Activated T-helper 1 cell treated with anti-CD3 and anti-CD28 coated beads, Interleukin-2, amount 50 U/mL, for 16 hours (primary cell): Measurements from ENCODE around the gene LYPD6.

ENCODE experiments used
- DNase-seq, 2 donors: peaks; one replicate each; pipeline ENCODE4 v3.0.0-alpha.2; 2020; ENCODE audit warnings: low read depth in 1 of 2, low spot score in 1 of 2

The LYPD6 gene

DNA sequence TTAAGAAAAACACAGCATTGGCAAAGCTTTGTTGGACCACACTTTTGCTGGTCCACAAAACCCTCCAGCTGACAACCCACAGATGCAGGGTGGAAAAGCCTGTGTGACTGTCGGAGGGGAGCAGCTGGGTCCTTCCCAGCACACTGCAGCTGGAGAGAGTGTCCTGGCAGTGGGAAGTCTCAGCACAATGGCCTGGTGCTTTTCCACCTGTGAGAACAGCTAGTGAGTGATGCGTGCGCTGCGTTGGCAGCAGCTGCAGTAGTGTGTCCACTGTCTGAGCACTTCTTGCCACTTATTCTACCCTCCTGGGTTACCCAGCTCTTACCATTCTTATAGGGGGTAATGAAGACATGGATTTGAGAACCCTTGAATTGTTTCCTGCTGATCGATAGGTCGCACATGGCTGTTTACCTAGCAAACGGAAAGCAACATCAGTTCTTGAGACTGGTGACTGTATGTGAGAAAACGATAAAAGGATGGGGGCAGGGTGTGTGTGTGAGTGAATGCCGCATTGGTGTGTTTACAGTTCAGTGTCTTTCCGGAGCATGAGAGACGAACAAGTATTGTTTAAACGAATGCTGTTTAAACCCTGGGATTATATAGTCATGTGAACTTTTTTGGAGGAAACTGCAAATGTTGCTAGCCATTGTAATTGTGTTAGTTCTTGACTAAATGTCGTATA is 69.7 kb downstream of the LYPD6 start:
- no peak for DNase-seq

DNA sequence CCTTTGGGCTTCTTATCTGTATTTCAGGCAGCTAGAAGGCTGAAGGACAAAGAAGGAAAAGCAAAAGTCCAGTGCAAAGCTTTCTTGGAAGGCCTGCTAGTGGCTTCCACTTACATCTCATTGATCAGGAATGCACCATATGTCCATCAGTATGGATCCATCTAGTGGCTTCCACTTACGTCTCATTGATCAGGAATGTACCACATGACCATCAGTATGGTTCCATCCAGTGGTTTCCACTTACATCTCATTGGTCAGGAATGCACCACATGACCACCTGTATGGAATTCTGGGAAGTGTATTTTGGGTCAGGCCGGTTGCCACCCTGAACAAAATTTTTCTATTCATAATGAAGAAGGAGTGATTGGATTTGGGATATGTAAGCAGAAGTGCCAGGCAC is 70.6 kb downstream of the LYPD6 start:
- no peak for DNase-seq

DNA sequence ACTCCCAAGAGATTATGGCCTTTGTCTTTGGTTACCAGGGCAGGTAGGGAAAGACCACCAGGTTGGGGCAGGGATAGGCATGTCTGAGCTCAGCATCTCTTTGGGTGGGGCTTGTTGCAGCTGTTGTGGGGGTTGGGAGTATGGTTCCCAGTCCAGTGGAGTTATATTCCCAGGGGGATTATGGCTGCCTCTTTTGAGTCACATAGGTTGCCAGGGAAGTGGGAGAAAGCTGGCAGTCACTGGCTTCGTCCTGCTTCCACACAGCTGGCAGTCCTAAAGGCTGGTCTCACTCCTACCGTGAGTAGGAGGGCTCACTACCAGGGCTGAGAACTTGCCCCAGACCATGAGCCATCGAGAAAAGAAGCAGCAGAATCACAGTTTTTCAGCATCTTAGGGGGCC is 79.1 kb downstream of the LYPD6 start:
- DNase-seq: no peak

DNA sequence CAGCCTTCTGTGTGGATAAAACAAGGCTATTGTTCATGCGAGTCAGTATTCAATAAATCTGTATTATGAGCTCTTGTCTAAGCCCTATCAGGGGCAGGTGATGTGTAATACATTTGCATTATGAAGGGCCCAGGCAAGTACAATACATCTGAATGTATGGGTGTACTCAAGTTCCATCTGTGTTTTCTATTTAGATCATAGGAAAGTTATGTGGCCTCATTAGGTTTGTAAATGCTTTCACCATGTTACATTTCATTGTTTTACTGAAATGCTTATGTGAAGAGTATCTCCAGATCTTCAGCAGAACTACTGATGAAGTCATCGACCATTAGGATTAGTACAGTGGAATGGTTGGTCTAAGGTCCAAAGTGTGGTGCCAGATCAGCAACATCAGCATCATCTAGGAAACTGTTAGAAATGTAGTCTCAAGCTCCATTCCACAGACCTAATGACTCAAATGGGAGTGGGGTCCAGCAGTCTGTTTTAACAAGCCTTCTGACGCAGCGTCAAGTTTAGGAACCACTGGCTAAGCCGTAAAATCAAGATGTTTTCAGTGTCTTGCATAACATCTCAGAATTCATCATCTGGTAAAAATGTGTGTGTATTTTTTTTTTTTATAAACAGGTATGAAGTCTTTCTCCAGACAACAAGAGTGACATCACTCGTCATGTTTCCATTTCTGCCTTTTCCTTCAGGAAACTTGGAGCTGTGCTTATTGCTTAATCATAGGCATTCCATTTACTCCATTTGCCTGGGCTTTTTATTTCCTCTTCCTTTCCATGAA is 80.5 kb downstream of the LYPD6 start:
- DNase-seq: no peak

DNA sequence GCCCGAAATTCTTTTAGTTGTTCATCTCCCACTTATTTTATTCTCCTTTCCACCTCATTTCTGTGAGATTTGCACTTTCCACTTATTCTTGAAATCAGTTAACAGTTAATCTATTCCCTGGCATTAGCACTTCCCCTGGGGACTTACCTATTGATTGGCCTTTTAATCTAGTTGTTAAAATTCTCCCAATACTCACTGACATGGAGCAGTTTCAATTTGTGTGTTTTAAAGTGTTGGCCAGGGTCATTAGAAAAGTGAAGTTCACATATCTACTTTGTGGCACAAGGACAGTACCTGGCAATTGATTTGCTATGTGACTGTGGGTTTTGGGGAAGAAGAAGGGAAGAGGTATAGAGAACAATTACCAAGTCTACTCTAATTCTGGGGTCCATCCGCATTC is 83.1 kb downstream of the LYPD6 start:
- no peak for DNase-seq

DNA sequence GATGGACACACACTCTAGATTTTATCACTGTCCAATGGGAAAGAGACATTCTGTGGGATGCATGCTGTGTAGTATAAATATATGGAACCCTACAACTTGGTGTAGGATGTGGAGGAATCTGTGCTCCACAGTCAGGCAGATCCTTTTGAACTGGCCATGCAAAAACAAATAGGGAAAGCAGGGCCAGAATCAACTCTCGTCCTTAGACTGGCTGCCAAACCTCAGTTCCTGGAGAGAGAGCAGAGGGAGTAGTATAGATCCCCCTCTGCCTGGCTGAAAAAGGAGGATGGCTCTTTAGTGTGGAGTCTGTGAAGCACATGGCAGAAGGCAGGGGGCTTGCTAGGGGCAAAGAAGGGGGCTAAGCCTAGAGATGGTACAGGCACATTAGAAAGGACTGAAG is 84.7 kb downstream of the LYPD6 start:
- DNase-seq: no peak

DNA sequence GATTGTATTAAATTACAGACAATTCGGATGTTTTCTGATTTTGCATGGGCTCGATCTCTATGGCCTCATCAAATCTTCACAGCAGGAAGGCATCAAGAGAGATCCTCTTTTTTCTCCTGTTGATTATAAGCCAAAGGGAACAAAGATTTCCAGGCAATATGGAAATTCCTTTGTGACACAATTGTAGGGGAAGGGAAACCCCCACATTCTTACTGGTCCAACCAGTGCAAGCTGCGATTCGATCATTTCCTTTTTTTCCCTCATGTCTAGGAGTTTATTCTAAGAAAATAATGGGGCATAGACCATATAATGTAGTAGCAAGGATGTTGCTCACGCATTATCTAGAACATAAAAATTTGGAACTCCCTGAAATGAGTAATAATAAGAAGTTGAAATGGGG is 87.7 kb downstream of the LYPD6 start:
- DNase-seq: no peak

DNA sequence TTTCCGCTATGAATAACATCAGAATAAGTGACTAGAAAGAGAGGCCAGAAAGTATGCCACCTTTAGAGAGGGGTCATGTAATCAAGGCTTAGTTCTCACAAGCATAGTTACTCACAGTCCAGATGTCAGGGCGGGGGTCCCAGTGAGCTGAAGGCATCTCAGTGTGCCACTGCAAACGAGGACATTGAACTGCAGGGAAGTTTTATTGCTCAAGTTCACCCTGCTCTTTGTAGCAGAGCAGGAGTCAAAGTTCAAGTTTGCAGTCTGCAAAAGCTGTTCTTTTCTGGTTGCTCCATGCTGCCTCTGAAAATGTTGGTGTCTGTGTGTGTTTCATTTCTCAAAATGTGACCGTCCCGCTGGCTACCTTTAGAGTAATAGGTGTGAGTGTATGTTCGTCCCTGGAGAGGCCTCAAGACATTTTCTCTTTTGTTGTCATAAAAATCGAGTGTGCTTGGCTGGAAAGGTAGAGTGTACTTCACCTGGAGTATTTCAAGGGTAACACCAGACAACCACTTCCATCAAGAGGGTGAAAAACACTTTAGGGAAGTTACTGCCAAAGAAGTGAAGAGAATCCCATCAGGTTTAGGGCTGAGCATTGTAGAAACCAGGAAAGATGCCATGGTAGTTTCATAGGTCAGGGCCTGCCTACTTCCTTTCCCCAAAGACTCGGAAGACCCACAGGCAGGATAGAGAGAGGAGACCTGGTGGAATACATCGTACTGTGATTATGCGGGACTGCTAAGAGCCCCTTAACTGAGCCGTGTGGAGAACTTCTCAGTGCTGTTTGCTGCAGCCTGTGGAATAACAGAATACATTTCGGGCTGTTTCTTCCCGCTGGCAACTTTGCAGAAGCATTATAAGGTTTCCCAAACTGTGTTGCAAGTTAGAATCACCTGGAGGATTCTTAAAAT is 89.9 kb downstream of the LYPD6 start:
- DNase-seq: no peak

DNA sequence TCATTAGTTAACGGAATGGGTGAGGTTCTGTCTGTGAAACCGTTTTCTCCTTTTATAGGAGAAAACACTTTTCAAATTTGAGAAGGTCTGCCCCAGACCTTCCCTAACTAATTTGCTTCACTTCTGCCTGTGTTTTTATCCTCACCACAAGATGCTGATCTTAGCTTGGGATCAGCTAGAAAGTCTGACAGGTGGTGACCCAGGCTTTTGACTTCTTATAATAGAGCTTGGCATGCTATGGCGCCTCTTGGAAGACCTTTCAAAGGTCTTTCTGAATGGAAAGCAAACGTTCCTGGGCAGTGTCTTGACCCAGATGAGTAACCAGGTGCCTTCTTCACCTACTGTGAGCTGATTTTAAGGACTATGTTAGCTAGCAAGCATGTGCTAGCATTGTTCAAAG is 91.4 kb downstream of the LYPD6 start:
- DNase-seq: no peak

DNA sequence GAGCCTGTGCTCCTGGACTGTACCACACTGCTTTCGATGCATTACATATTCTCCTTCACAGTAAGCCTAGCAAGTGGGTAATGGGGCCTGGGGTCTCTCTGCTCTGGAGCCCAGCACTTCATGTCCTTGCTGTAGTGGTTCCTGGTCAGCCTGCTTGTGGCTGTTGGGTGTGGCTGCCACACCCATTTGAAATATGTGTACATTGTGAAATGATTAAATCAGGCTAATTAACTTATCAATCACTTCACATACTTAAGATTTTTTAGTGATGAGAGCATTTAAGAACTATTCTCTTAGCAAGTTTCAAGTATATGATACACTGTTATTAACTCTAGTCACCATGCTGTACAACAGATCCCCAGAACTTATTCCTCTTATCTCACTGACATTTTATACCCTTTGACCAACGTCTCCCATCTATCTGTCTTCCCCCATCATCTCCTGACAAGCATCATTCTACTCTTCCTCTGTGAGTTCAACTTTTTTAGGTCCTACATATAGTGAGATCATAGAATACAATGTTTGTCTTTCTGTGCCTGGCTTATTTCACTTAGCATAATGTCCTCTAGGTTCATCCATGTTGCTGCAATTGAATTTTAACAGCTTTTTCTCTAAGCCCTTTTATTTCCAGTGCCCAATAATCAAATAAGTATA is 92.1 kb downstream of the LYPD6 start:
- DNase-seq: no peak

DNA sequence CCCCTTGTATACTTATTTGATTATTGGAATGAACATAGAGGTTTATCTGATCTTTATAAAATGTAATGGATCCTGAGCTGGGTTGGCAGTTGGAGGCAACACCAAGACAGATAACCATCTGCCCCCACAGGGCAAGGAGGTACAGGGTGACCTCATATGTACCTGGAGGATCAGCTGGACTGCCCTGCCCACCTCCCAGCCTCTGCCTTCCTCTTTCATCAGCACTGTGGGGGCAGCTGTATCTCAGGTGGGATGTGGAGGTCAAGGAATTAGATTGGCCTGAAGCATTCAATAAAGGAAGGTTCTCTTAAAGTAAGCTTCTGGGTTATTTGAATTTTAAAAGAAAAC is 92.6 kb downstream of the LYPD6 start:
- DNase-seq: no peak

DNA sequence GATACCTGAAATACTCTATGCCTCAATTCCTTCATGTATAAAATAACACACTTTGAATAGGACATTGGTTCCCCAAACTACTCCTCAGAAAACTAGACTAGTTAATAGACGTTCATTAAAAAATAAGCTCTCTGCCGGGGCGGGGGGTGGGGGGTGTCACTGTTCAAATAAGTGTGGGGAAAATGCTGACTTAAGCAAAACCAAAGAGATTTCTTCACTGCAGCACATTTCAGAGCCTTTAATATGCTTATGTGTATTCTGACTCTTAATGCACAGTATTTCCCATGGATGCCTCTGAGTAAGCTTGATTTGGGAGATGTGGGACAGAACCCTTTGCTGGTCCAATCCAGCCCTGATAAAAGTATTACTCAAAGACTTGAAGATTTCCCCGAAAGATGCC is 93.2 kb downstream of the LYPD6 start:
- DNase-seq: no peak

DNA sequence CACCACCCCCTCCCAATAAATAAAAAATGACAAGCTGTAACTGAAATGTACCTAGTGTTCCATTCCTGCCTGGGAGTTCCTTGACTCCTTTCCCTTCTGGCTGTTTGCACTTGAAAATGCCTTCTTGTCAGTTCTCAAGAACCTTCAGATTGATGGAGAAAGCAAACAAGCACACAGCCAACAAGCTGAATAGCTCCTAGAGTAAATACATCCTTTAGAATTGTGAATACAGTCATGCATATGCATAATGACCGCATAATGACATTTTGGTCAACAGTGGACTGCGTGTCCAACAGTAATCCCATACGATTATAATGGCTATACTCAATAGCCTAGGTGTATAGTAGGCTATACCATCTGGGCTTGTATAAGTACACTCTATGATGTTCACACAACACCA is 97.0 kb downstream of the LYPD6 start:
- DNase-seq: no peak

DNA sequence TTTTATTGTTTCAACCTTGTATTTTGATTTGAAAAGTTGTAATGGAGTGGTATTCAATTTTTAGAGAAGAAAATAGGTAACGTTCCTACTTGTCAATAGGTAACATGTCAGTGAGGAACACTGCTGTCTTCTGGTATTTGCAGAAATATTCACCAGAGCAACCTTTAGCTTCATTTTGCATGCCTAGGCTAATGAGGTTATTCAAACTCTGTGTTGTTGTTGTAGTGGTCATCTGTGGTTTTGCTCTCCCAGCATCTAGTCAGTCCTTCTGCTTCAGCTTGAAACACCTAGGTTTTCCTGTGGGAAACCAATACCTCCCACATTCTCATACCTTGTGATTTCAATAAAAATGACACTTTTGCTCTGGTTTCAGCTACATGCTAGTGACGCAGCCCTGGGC is 98.4 kb downstream of the LYPD6 start:
- no peak for DNase-seq

DNA sequence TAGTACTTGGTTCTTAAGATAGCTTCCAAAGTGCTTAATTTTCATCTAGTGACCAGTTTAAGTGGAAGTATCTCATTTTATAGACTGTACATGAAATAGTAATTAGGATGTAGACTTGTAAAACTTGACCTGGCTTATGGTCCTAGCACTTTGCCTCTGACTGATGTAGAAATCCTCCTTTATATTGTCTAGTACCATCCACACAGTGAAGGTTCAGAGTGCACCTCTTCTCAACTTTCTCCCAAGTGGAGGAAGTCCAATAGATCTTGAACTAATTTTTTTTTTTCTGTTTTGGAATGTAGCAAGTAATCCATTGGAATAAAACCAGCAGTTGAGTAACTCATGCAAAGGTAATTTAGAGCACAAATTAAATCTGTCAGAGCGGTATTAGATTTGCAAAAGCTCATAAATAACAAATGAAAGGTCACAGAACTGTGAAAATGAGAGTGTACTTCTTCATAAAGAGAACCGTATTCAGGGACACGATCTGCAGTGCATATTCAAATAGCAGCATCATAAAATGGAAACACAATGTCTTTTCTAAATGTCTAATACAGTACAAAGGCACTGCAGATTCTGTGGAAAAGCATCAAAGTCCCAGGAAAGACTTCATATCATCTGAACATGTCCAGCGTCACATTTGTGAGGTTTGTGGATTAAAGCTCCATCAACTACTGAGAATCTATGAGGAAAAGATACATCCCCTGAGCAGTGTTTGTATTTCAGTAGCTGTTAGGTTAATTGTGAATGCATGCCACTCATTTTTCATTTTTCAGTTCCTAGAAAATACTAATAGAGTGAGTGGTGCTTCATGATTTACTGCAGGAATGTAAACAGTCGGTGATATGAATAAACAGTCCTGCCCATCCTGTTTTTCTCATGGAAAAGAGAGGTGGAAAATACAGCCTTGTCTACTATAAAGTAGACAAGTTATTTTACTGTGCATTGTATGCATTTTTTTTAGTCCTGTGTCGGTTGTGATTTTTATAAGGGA is 100.7 kb downstream of the LYPD6 start:
- DNase-seq: no peak

DNA sequence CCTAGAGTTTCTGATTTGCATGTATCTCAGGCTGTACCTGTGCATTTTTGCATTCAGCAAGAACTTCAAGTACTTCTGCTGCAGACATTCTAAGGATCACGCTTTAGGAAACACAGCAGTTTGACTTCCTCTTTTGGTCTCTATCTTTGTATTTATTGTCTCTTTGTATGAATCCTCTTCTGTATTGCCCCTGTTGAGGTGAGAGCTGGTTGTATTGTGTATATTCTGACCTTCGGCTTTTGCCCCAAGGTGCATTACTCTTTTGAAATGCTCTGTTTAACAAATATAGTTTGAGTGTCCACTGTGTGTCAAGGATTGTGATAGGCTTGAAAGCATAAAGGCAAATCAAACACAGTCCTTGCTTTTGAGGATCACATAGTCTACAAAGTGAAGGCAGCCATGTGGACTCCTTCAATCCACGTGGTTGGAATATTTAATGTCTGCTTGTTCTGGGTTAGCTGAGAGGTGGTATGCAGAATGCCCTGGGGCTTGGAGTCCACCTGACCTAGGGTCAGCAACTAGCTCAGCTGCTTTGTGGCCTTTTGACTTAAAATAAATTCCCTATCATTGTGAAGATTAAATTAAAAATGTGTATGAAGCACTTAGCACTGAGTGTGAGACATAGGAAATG is 108.1 kb downstream of the LYPD6 start:
- no peak for DNase-seq

DNA sequence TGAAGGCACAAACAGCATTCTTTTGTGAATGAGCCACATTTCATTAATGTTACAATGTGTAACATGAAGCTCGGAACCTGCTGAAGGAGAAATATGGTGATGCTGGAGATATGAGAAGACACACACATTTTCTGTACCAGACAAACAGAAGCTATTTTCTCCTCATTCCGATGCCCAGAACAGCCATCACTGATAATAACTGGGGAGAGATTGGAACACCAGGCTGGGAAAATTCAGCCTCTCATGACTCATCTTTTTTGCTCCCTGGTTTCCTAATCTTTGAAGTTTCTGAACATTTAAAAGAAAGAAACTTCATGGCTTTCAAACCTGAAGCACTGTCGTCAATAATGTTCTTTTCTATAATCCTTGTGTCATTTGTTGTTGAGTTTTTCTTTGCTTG is 110.9 kb downstream of the LYPD6 start:
- no peak for DNase-seq

DNA sequence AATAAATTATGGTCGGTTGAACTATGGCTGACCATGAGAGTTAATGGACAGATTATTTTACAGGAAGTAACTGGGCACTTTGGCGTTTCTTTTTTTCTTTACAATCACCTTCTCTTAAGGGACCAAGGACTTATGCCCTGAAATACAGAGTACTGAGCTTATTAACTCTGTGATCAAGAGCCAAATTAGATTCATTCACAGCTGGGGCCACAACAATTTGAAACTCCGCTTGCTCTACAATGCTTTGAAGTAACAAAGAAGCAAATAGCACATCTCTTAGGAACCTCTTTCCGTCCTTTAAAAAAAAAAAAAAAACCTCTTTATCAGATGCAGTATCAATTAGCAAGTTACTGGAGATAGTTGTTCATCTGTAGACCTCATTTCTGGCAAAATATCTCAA is 112.0 kb downstream of the LYPD6 start:
- no peak for DNase-seq

DNA sequence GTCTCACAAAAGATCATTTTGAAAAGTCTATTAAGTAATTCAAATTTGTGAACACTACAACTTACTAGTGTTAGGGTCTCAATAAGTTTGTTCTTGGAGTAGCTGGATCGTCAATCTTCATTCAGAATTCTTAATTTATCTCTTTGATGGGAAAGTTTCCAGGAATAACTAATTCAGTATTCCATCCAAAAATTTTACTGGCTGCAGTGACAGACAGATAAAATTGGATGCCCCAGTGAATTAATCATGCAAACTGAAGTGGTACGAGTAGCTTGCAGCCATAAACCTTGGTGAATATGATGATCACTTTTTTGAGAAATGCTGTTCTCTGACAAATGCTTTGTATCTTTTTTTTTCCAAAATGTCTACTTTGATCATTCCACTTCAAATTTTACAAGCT is 112.8 kb downstream of the LYPD6 start:
- DNase-seq: no peak

DNA sequence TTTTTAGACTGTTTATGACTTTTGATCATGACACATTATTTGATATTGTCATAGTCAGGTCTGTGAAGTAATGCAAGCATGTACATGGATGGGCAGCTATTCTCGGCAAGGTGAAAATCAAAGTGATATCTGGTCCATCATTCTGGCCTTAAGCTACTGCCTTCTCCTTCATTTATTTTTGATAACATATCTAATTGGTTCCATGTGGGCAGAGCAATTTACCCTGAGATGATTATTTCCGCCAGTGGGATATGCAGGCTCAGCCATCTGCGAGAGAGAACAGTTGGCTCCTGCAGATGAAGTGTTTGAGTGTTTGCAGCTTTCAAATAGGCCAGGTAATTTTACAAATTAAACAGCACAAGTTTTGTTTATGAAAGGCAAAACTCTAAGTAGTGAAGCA is 116.4 kb downstream of the LYPD6 start:
- no peak for DNase-seq
